ENCODE measurements around the gene SDK2. TPM values are rescaled to one million over a fixed set of nuclear protein-coding genes. Genes with fewer than 3 reads are reported as not detected.

SDK2 gene
- total RNA-seq, 1 donor from 2014 or later, result not detected

DNA sequence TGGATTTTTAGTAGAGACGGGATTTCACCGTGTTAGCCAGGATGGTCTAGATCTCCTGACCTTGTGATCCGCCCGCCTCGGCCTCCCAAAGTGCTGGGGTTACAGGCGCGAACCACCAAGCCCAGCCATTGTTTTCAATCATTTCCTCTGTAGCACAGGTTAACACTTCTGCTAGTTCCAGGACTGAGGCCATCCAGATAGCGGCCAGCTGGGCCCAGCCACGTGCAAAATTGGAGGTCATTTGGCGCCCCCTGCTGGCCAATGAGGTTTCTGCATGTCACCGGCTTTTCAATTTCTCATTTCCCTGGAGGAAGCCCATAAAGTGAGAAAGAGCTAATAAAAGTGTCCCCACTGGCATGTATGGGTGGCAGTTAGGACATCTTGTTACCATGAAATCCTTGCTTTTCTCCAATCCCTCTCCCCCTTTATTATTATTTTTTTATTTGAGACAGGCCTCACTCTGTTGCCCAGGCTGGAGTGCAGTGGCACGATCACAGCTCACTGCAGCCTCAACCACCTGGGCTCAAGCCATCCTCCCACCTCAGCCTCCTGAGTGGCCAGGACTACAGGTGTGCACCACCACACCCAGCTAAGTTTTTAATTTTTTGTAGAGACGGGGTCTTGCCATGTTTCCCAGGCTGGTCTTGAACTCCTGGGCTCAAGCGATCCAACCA is 274.3 kb downstream of the SDK2 start:
- peak; percentile 72 to 86 for DNase-seq (ENCODE audit: low read depth in 2 of 2)

DNA sequence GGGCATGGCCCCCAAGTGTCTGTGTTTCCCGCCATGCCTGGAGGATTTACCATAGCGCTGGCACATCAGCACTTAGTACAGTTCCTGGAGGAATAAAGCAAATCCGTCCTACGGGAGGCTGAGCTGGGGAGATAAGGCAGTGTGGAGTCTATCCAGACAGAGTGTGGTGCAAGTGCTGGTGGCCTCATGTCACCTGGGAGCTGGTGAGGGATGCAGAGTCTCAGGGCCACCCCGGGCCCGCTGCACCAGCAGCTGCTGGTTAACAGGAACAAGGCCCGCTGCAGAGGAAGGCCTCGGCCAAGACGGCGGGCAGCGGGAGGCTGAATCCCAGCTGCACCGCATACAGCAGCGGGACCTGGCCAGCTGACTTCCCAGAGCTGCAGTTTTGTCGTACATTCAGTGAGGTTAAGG is 275.1 kb downstream of the SDK2 start:
- no peak for DNase-seq (ENCODE audit: low read depth in 2 of 2)

DNA sequence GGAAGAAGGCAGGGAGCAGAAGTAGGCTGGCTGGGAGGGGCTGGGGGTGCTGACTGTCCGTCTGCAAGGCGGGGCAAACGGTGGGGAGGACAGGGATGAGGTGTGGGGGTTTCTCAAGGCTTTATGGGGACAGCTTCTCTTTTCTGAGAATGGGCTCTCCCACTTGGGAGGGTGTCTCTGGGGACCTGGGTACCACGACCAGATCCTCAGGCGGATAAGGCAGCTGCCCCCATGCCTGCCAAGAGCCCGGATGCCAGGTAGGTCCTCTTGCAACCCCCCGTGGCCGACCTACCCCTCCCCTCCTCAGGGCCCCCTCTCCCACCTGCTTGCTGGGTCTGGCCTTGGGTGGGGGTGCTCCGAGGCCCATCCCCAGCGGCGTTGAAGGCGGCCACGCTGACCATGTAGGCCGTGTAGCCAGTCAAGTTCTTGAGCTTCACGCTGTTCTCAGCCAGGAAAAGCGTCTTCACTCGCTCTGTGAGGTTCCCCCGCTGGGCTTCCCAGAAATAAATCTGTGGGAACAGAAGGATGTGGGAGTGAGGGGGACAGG is 276.1 kb downstream of the SDK2 start:
- no peak for DNase-seq (ENCODE audit: low read depth in 2 of 2)

DNA sequence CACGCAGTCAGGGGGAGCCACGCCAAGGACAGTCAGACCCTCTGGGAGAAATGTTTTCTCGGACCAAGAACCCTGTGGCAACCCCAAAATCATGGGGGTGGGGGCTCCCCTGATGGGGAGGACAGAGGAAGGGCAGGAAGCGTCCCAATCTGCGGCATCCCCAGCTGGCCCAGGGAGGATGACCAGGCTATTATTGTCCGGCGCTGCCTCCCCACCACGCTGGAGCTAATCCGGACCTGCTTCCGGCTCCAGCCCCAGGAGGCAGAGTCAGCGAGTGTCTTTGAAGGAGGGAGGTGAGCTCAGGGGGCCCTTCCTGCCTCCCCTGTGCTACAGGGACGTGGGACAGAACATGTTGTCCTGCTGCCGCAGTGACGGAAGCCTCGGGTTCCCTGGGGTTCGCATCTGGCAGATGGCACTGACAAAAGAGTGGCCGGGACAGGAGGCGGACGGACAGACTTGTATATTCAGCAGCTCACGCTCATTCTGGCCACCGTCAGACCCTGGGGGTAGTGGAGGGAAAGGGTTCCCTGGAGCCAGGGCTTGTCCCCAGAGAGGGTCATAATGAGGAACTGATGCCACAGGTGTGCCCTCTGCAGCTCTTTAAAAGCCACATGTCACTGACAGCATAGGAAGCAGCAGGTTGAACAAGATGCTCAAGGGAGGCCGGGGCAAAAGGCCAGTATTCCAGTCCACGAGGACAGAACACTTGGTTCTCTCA is 278.2 kb downstream of the SDK2 start:
- no peak for DNase-seq (ENCODE audit: low read depth in 2 of 2)

DNA sequence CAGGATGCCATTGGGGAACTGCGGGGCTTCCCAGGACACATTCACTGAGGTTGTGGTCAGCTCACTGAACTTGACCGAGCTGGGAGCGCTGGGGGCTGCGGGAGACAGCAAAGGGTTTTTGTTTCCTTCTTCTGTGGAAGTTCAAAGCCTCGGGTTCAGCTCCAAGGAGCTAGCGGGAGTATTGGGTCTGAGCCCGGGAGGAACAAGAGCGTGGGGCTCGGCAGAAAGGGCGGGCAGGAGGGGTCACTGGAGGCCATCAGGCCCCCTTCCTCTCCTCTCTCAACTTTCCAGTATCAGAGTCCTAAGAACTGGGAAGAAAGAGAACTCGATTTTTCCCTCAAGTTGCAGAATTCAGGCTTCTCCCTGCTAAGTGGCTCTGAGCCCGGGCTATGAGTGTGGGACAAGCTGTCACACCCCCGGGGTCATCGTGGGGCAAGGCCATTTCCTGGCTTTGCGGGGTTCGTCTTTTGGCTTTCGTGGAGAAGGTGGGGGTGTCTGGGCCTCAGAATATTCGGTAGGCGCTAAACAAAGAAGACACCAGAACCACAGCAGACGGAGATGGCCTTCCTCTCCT is 278.9 kb downstream of the SDK2 start:
- DNase-seq (ENCODE audit: low read depth in 2 of 2), result no peak

DNA sequence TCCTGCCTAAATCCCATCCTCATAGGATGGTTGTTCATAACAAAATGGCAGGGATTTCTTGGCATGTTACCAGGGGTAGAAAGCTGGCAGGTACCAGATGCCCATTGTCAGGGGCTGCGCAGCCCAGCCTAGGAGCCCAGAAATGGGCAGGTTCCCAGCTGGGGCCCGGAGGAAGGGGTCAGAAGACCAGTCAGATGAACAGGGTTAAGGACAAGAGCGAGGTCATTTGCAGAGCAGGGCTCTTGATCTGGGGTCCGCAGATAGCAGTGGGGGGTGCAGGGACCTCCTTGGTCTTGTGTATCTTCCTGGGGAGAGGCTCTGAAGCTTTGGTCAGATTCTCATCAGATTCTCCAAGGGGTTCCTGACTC is 280.1 kb downstream of the SDK2 start:
- DNase-seq (ENCODE audit: low read depth in 2 of 2), result no peak

DNA sequence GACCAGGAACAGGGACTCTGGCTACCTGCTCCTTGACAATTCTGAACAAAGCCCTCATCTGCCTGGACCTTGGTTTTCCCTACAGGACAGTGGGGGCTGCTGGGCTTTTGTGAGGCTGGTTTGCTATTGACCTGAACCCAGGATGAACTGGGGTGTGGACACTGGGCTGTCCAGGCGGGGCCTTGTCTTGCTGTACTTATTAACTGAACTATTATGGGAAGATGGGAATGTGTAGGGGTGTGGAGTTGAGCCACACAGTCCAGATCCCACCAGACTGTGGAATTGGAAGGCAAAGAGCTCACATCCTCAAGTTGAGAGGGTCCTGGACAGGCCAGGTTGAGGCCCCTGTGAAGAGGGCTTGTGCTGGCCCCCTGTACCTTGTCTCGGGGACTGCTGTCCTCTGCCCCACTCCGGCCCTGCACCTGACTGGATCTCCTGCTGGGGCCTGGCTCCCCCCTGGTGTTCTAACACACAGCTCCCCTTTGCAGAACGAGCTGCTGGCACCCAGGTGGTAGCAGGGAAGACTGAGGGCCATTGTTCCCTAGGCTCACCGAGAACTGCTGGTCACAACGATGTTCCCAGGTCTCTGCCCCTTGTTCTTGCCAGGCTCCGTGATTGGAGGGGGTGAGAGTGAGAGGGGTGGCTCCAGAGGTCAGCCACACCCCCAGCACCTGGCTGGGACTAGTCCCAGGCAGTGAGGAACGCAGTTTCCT is 280.6 kb downstream of the SDK2 start:
- no peak for DNase-seq (ENCODE audit: low read depth in 2 of 2)

DNA sequence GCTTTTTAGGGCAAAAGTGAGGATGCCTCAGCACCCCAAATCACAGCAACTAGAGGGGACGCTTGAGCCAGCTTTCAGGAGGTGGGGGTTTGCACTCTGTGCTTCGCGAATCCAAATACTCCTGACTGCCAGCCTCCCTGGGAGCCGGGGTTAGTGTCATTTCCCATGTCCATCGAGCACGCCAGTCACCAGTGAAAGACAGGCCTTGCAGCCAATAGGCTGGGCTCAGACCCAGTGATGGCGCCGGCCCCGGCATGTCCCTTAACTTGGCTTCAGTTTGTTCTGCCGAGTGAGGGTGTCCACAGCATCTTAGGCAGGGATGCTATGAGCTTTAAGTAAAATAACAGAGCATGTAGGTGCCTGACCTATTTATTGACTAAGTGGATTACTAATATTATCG is 281.5 kb downstream of the SDK2 start:
- DNase-seq (ENCODE audit: low read depth in 2 of 2), result no peak

DNA sequence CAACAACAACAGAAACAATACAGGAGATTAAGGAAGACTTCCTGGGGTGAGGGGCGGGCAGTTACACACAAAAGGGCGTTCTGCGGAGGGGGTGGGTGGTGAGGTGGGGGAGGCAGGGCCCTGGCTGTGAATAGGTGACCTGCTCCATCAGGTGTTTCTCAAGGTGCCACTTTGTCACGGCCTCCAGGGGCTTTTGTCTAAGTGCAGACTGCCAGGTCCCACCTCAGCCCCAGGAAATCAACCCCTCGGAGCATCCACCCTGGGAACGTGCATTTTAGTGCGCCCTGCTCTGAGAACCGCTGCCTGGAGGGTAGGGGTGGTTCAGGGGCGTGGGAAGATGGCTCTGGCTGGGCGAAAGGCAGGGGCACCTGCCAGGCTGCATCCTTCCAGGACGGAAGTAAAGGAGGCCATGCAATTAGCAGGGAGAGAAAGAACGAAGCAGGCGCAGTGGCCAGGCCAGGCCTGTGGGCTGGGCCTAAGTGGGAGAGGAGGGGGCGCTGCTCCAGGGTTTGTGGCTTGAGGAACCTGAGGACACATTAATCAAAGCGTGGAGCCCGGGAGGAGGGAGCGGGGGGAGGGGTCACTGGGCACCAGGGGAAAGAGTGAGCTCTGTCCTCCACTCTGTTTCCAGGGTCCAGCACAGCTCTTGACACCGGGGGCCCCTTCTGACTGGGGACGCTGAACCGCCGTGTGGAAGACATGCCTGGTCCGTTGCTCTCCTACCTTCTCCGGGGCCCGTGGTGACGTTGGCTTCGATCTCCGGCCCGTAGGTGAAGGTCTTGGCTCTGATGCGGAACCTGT is 283.1 kb downstream of the SDK2 start:
- no peak for DNase-seq (ENCODE audit: low read depth in 2 of 2)

DNA sequence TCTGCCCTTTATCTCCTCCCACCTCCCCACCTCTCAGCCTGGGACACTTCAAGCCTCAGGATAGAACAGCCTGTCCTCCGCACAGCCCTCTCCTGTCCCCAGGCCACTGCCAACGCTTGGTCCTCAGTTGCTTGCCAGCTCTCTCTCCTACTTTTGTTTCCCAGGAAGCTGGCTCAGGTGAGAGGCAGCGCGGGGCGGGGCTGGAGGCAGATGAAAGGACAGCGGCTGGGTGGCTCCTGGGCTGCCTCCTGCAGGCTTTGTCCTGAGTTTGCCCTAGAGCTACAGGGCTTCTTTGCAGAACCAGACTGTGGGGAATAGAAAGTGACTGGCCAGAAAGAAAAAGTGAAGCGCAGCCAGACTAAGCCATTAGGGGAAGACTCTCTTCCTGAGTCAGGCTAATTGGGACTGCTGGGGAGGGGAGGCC is 284.2 kb downstream of the SDK2 start:
- DNase-seq (ENCODE audit: low read depth in 2 of 2), result no peak

DNA sequence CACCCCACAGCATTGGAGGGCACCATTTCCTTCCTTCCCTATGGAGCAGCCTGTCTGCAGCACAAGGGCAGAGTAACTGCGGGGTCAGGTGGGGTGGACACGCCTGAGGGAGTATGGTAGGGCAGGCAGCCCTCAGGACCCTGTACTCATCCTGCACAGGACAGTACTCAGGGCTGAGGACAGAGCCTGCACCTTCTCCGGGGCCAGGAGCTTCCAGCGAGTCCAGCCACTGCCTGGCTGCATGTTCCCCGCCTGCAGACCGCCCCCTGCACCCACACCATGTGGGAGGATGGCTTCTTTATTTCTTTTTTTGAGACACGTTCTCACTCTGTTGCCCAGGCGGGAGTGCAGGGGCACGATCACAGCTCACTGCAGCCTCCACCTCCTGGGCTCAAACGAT is 284.9 kb downstream of the SDK2 start:
- DNase-seq (ENCODE audit: low read depth in 2 of 2), result no peak

DNA sequence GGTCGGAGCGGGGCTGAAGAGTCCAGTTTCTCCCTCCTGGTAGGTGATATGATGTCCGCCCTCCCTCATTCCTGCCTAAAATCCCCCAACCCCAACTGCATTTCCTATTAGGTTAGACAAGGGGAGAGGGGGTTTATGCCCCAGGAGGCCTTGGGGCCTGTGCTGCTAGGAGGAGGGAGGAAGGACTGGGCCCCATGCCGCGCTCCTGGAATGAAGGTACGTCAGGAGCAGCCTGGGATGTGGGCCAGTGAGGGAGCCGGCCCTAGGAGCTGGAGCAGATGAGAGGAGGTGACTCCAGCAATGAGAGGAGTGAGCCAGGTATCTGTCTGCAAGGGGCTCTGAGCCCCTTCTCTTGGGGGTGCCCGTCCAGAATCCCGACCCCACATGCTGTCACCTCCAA is 285.6 kb downstream of the SDK2 start:
- DNase-seq (ENCODE audit: low read depth in 2 of 2), result no peak

DNA sequence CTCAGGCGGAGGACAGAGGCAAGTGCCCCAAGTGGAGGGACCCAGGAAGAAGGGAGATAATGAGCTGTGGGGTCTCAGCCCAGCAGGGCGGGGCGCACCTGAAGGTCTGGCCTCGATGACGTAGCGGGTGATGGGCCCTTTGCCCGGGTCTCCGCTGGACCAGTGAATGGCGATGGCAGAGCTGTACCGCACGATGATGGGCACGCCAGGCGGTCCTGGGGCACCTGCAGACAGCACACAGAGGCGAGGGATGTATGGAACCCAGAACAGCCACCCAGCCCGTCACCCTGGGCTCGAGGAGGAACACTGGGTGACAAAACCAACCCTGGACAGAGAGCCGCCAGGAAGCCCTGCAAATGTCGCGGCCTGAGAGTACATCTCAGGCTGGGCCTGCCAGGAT is 286.3 kb downstream of the SDK2 start:
- no peak for DNase-seq (ENCODE audit: low read depth in 2 of 2)

DNA sequence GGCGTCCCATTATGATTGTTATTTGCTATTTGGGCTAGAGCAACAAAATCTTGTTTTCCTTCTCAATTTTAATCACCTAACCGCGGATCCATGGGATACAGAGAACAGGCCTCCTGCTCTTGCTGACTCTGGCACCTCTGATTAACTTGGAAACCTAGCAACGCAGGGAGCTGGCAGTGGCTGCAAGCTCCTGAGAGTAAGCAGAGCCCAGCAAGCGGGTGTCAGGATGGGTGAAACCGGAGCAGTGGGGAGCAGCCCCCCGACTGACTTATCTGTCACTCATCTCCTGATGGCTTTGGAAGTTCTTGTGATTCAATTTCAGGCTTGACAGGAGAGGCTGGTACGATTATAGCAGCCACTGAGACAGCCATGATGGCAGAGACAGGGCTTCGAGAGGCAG is 286.9 kb downstream of the SDK2 start:
- no peak for DNase-seq (ENCODE audit: low read depth in 2 of 2)

DNA sequence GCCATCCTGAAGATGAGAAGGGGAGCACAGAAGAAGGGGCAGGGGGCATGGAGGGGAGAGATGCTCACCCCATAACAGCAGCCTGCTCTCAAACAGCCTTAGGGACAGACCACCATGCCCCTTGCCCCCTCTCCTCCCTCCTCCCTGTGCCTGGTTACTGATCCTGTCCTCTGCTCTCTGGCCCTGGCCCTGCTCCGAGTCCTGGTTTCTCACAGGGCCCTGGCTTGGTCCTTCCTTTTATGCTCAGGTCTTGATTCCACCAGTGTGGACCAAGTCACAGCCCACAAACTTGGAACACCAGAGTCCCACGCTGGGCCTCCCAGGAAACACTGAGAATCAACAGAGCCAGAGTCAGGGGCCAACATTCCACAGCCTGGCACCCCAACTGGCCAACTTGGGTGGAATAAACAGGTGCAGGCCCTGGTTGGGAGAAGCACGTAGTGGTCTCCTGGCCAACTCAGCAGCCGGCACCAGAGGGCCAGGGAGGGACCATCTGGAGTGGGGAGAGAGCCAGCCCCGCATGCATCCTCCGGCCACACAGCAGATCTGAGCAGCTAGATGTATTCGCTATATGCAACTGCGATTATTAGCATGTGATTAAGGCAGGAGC is 287.6 kb downstream of the SDK2 start:
- DNase-seq (ENCODE audit: low read depth in 2 of 2), result no peak

DNA sequence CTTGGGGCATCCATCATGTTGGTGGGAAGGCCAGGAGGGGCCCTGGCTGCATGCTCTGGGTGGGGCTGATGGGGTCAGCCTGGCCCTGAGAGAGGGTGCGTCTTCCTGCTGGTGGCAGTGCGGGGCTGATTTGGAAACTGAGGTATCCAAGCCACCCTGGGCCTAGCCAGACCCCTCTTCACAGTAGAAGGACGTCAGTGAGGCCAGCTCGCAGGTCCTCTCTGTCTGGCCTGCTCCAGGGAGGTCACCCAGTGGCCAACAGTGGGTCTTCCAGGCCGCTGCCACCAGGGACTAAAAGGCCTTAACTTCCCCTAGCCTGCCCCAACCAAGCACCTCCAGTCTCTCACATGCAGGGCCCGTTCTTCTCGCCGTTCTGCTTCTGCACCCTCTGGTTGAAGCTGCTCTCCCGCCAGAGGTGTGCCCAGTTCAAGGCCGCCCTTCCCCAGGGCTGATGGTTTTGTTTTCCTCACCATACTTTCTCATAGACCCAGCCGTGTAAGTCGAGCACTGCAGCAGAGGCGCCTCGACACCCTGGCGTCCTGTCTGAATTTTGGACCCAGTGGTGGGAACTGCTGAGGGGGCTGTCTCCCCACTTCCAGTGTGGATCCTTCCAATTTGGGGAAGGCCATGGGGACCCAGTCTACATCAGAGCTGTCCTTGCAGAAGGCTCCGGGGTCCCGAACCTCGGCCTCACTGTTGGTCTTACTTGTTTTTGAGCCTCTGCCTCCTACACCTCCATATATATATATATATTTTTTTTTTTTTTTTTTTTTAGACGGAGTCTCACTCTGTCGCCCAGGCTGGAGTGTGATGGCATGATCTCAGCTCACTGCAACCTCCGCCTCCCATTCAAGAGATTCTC is 289.6 kb downstream of the SDK2 start:
- no peak for DNase-seq (ENCODE audit: low read depth in 2 of 2)

DNA sequence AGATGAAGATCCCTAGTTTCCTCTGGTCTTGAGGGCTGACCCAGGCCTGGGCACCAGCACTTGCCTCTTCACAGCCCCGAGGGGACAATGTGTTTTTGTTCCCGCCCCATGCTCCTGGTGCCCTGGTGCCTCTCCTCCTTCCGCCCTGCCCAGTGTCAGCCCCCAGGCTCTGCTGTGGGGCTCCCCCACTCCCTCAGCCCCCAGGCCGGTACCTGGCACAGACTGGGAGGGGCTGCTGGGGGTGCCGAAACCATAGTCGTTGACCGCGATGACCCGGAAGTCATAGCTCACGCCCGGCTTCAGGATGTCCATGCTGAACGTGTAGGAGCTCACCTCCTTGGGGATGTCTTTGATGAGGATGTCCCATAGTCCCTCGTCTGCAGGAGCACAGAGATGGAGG is 292.0 kb downstream of the SDK2 start:
- no peak for DNase-seq (ENCODE audit: low read depth in 2 of 2)

DNA sequence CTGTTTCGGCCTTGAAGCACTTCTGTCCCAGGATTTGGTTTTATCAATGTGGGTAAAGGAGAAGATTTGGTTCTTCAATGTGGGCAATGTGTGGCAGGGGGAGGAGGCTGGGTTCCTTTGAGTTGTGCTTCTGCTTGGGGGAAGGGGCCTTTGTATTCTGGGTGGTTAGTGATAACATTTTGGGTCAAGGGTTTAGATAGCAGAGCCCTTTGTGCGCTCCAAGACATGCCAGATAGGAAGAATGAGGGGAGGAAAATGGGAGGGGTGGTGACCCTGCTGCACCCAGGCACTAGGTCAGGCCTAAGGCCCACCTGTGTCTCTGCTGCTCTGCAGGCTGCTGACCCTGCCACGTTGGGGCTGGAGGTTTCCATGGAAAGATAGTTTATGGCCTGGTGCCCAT is 292.5 kb downstream of the SDK2 start:
- no peak for DNase-seq (ENCODE audit: low read depth in 2 of 2)

DNA sequence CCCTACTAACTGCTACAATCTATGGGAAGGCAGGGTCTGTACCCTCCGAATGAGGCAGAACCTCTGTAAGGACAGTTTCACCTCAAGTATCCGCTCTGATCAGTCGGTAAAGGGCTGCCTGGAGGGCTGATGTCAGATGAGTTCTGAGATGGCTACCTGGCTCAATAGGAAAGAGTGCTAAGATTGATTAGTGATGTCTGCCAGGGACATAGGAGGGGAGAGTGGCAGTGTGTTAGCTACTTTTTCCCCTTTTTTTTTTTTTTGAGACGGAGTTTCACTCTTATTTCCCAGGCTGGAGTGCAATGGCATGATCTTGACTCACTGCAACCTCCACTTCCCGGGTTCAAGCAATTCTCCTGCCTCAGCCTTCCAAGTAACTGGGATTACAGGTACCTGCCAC is 293.4 kb downstream of the SDK2 start:
- no peak for DNase-seq (ENCODE audit: low read depth in 2 of 2)

DNA sequence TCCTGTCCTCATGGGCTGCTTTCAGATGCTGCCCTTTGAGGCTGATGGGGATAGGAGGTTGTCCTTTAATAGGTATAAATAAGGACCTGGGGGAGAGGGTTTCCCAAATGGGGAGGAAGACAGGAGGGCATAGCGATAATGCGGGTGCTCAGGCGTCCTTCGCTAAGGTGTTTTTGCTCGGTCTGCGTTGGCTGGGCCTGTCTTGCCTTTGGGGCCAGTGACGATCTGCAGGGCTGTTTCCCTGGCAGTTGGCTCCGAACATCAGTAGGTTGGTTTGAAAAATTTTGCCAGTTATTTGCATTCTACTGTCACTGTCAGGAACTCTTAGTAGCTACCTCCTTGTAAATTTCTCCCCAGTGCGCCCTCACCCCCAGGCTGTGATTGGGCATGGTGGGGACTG is 294.6 kb downstream of the SDK2 start:
- no peak for DNase-seq (ENCODE audit: low read depth in 2 of 2)
